T-helper 17 cell (primary cell): ENCODE measurements around the gene RAD51B. TPM values are rescaled to one million over a fixed set of nuclear protein-coding genes. Genes with fewer than 3 reads are reported as not detected.

Experiments used
- ATAC-seq: fragments of 150-1000 bp; cut with Tn5 transposase; 2 replicates; pipeline ENCODE4 v1.10.0; 2021; ENCODE audit warnings: mild to moderate bottlenecking, moderate library complexity
- DNase-seq, 3 donors: peaks; one replicate each; pipeline versions ENCODE4 v3.0.0 to v3.0.0-alpha.2; 2020 to 2021
- H3K9me3 ChIP-seq: one replicate; pipeline ENCODE4 v1.7.0; 2013; ENCODE audit warnings: low read length, mild to moderate bottlenecking; ENCODE audit not compliant: control insufficient read depth, poor library complexity, severe bottlenecking
- H3K27ac Mint-ChIP-seq: one replicate; pipeline ENCODE4 v1.8.0; 2022; ENCODE audit warnings: mild to moderate bottlenecking, moderate library complexity, mixed read lengths
- H3K27me3 Mint-ChIP-seq: one replicate; pipeline ENCODE4 v1.8.0; 2022; ENCODE audit warnings: mixed read lengths
- H3K36me3 Mint-ChIP-seq: one replicate; pipeline ENCODE4 v1.8.0; 2022; ENCODE audit warnings: low read depth, mixed read lengths
- H3K4me1 Mint-ChIP-seq: one replicate; pipeline ENCODE4 v1.8.0; 2022; ENCODE audit warnings: mild to moderate bottlenecking, mixed read lengths
- H3K4me3 Mint-ChIP-seq: one replicate; pipeline ENCODE4 v1.8.0; 2022; ENCODE audit warnings: mild to moderate bottlenecking, moderate library complexity, mixed read lengths
- total RNA-seq, 4 donors: library from RNA in 2 of 4; stranded (reverse) in 2 of 4; gene quantifications; one replicate each; pipeline ENCODE4 v1.2.3 and lab custom pipeline; 2022 to 2026

Gene RAD51B
- total RNA-seq, 2 donors from 2014 or later: 17.0 to 20.7 TPM

DNA sequence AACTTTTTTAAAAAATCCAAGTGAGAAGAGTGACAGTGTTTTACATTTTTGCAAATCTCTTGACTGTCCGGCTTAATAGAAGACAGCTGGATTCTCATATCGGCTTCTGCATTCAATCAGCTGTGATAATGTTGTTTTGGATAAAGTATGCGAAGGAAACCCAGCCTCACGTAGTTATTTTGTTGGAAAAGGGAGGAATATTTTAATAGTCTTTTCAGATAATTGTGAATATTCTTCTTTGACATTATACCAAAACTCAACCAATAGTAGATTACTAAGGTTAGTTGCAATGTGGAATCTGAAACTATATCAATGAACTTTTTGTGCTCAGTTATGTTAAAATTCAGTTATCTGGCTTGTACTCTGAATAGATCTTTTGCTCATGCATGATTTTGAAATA lies 696.8 kb downstream of the RAD51B start:
- peaks cover 15% of the 10 kb centered on the region for H3K4me1 Mint-ChIP-seq
- DNase-seq (no peak), ATAC-seq (no peak)
- H3K4me3 Mint-ChIP-seq: no peak overlapping the region
- H3K27ac Mint-ChIP-seq: no peak overlapping the region
- no peaks in the 10 kb centered on the region for H3K36me3 Mint-ChIP-seq
- no peaks in the 10 kb centered on the region for H3K27me3 Mint-ChIP-seq
- no peaks in the 10 kb centered on the region for H3K9me3 ChIP-seq

DNA sequence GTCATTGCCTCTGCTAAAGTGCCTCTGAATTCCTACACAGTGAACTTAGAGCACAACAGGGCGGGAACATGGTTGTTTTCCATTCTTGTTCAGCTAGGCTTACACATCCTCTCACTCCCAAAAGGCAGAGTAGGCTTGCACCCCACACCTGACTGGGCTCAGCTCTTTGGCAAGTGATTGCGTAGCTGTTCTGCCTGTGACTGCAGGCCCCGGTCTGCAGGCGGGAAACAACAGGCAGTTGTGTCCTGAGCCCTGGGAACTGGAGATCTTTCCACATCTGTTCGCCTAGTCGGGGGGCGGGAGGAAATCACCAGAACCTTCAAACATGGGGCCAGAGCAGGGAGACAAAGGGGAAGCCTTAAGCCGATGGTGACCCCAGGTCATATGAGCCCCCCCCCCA lies 698.6 kb downstream of the RAD51B start:
- DNase-seq: no peak

DNA sequence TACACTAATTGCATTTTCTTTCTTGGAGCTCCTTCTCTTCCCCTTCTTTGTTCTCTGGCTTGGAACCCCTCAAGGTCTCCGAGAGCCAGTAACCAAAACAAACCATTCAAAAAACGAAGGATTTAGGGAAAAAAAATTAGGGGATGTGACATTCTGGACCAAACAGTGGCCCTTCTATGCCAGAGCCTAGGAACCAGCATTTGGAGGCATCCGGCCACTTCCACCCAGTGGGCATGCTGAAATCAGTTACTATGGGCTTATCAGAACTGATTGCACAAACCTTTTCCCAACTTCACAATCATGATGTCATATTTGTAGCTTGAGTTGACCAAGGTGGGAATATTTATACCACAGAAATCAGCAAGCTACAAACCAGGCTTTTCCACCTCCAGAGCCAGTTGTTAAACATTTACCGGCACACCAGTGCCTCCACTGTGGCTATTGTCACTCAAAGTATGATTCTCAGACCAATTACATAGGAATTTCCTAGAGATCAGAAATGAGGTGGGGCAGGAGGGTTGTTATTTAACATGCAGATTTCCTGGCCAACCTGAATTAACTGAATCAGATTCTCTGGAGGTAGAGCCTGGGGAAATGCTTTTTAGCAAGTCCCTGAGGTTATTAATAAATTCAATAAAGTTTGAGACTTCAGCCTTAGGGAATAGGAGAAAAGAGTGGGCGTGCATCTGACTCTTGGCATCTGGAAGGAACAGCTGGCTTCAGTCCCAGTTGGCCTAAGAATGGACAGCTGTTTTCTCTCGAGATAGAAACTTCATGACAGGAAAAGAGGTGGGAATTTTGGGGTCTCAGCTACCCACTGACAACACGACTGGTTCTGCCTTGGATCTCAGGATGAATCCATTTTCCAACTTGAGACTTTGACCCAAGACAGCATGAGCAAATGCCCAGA lies 699.4 kb downstream of the RAD51B start:
- H3K27ac Mint-ChIP-seq: no peak overlapping the region
- DNase-seq (no peak), ATAC-seq (no peak)
- no peak overlapping the region for H3K4me3 Mint-ChIP-seq
- no peaks in the 10 kb centered on the region for H3K36me3 Mint-ChIP-seq
- no peaks in the 10 kb centered on the region for H3K9me3 ChIP-seq
- H3K27me3 Mint-ChIP-seq: no peaks in the 10 kb centered on the region
- peaks cover 8% of the 10 kb centered on the region for H3K4me1 Mint-ChIP-seq

More for the DNA sequence above, 698.6 kb downstream of the RAD51B start:
- Mint-ChIP-seq H3K36me3 (no peaks in the 10 kb centered on the region), H3K4me3 (no peak overlapping the region), H3K27ac (no peak overlapping the region), H3K4me1 (peaks cover 9% of the 10 kb centered on the region), H3K27me3 (no peaks in the 10 kb centered on the region)
- no peak for ATAC-seq
- no peaks in the 10 kb centered on the region for H3K9me3 ChIP-seq

DNA sequence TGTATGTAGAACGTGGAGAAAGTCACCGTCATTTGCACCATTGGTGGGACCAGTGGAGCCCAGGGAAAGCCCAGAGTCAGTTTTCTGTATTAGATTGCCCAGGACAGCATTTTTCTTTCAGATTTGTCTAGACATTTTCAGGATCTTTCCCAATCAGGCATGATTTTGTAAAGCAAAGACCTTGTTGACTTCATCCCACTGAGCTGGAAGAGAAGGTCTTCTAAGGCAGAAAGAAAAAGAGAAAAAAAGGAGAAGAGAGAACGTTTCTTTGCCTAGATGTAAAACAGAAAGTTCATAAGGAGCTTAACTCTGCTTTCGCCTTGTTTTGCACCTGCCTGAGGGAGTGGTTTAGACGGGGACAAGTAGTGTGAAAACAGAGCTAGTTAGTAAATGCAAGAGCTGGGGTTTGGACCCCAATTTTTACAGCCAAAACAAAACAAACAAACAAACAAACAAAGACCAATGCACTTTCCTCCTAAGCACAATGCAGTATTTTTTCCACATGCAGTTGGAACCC lies 700.1 kb downstream of the RAD51B start:
- no peaks in the 10 kb centered on the region for H3K27me3 Mint-ChIP-seq
- no peak overlapping the region for H3K27ac Mint-ChIP-seq
- H3K4me3 Mint-ChIP-seq: no peak overlapping the region
- no peak for ATAC-seq
- peaks cover 8% of the 10 kb centered on the region for H3K4me1 Mint-ChIP-seq
- H3K9me3 ChIP-seq: no peaks in the 10 kb centered on the region
- H3K36me3 Mint-ChIP-seq: no peaks in the 10 kb centered on the region
- no peak for DNase-seq

DNA sequence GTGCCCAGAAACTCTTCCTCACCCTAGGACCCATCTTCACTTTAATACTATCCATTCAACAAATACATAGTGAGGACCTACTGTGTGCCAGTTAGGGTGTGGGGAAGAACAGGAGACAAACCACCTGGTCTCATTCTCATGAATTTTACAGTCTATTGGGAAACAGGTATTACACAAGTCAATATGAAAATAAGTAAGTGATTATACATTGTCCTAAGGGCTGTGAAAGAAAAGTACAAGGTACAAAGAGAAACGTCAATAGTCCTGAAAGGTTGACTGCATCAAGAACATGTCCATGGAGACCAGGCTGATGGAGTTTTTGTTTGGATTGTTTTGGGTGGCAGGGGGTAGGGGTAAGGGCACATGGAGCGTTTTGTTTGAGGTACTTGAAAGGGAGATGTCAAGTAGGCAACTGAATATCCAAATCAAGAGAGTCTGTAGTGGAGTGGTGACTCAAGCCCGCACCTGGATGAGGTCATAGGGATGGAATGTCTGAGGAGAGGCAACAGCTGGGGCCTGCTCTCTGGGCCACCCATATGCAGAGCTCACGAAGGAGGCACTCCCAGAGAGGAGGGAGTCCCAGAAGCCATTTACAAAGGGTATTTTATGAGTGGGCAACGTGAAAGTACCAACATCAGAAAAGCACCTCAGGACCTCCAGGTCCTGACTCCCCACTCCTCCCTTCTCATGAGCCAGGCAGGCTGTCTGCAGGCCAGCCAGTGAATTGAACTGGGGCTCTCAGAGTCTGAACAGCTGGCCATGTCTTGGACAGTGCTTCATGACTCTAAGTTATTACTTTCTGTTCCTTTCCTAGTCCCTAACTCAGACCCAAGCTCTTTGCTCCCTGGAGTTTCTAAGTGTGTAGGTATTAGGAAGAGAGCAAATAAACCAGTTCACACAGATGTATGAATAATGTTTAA lies 701.3 kb downstream of the RAD51B start:
- Mint-ChIP-seq H3K4me3 (no peak overlapping the region), H3K36me3 (no peaks in the 10 kb centered on the region), H3K27me3 (no peaks in the 10 kb centered on the region), H3K4me1 (peaks cover 8% of the 10 kb centered on the region), H3K27ac (no peak overlapping the region)
- ATAC-seq (no peak), DNase-seq (no peak)
- H3K9me3 ChIP-seq: no peaks in the 10 kb centered on the region

DNA sequence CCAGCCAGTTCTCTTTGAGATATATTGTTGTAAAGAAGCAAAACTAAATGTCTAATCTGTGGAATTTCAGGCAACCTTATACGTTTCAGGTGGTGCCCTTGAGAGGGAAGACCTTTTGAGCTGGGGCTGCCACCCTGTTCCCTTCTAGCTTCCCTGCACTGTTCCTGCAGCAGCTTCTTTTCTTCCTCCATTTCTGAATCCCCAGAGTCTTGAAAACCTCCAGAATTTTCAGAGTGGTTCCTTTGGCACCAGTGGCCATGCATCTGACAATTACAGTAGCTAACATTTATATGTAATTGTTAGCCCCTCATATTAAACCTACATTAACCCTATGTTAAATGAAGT lies 702.0 kb downstream of the RAD51B start:
- Mint-ChIP-seq H3K27ac (no peak overlapping the region), H3K4me3 (no peak overlapping the region), H3K36me3 (no peaks in the 10 kb centered on the region), H3K4me1 (peaks cover 8% of the 10 kb centered on the region), H3K27me3 (no peaks in the 10 kb centered on the region)
- no peaks in the 10 kb centered on the region for H3K9me3 ChIP-seq
- DNase-seq (no peak), ATAC-seq (no peak)

DNA sequence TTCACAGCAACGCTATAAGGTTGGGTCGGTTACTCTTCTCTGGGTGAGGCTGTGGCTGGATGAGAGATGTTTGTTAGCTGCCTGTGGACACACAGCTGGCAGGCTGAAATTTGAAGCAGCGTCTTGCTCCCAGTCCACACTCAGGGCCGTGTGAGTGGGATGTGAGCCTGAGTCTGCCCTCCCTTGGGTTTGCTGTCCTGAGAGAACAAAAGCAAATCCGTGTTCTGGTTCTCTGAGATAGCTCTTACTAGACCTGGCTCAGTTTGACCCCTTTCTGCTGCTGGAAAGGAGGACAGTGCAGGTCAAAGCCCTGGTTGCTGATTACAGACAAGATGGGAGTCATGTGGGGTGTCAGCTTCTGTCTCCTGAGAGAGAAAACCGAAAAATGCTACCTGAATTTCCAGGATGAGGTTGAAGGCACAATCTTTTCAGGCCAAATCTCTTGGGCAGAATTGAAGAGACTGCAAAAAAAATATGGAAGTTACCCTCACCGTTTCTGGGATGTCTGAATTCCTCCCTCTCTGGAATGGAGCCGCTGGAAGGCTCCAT lies 702.5 kb downstream of the RAD51B start:
- H3K9me3 ChIP-seq: no peaks in the 10 kb centered on the region
- Mint-ChIP-seq H3K36me3 (no peaks in the 10 kb centered on the region), H3K27ac (peak overlapping the region; percentile 3), H3K4me3 (no peak overlapping the region), H3K4me1 (peaks cover 8% of the 10 kb centered on the region), H3K27me3 (no peaks in the 10 kb centered on the region)
- ATAC-seq (no peak), DNase-seq (no peak)

DNA sequence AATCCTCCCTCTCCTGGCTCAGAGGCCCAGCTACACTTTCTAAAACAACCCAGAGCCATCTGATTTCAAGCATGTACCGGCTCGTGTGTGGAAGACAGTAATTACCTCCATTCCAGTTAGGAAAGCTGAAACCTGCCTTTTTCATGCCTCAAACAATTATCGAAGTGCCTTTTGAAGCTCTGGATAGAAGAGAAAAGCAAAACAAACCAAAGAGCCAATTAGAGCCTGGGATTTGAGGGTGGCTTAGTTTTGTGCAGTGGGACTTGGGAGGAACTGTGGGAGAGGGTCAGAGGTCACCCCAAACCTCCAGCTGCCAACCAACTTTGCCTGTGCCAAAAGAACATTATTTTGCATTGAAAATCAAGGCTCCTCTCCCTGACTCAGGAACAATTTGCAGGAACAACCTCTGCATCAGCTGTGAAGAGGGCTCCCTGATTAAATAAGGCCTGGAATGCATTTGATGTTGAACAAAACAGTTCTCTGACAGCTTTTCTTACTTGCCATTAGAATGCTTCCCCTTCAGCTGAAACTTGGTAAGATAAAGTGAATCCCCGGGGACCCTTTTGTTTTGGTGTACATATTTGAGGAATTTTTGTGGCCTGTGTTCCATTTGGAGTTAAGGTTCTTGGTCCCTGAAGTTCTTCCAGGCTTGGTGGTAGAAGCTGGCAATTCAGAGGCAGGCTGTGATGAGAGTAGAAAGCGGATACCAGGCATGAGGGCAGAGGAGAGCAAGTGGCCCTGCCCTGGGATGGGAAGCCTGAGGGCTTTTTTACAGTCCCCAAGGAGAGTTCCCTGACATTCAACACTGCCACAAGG lies 703.1 kb downstream of the RAD51B start:
- ATAC-seq: no peak
- Mint-ChIP-seq H3K4me3 (no peak overlapping the region), H3K36me3 (no peaks in the 10 kb centered on the region), H3K4me1 (peaks cover 8% of the 10 kb centered on the region), H3K27ac (no peak overlapping the region), H3K27me3 (no peaks in the 10 kb centered on the region)
- DNase-seq: no peak
- H3K9me3 ChIP-seq: no peaks in the 10 kb centered on the region

GRCh38 chr14:68523326-68523610 lies 703.7 kb downstream of the RAD51B start:
- Mint-ChIP-seq H3K27ac (no peak overlapping the region), H3K4me3 (no peak overlapping the region), H3K36me3 (no peaks in the 10 kb centered on the region), H3K4me1 (peaks cover 8% of the 10 kb centered on the region), H3K27me3 (no peaks in the 10 kb centered on the region)
- ATAC-seq: no peak
- no peak for DNase-seq
- H3K9me3 ChIP-seq: no peaks in the 10 kb centered on the region

DNA sequence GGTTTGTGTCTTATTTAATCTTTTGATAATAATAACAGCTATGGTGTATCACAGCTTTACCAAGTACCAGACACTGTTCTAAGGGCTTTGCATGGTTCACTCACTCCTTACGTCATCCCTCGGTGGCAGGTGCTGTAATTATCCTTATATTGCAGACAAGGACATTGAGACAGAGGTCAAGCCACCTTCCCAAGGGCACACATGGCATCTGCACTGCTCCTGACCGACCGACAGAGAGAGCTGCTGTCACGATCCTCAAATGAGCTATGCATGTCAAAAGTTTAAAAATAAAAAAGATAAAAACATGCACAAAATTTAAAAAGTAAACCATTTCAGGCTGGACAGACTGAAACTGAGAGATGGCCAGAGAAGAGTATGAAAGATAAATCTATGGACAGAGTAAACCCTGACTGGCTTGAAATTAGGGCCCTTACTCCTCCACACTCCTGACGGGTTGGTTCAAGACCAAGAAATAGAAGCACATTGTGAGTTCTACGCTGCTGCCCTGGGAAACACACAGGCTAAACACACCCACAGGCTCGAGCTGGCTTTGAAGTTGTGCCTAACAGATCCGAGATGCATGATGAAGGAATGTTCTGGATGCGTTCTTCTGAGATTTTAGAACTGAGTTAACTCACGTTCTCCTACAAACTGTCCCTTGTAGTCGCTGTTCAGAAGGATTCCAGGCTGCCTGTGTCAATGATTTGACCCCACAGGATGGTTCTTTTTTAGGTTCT lies 704.6 kb downstream of the RAD51B start:
- Mint-ChIP-seq H3K27ac (no peak overlapping the region), H3K4me1 (peaks cover 8% of the 10 kb centered on the region), H3K36me3 (no peaks in the 10 kb centered on the region), H3K4me3 (no peak overlapping the region), H3K27me3 (no peaks in the 10 kb centered on the region)
- no peak for DNase-seq
- no peaks in the 10 kb centered on the region for H3K9me3 ChIP-seq
- ATAC-seq: no peak

GRCh38 chr14:68525516-68525915 lies 705.9 kb downstream of the RAD51B start:
- H3K9me3 ChIP-seq: no peaks in the 10 kb centered on the region
- no peak for DNase-seq
- ATAC-seq: no peak
- H3K4me1 Mint-ChIP-seq: peaks cover 2% of the 10 kb centered on the region
- no peaks in the 10 kb centered on the region for H3K36me3 Mint-ChIP-seq
- H3K27ac Mint-ChIP-seq: no peak overlapping the region
- H3K4me3 Mint-ChIP-seq: no peak overlapping the region
- no peaks in the 10 kb centered on the region for H3K27me3 Mint-ChIP-seq

DNA sequence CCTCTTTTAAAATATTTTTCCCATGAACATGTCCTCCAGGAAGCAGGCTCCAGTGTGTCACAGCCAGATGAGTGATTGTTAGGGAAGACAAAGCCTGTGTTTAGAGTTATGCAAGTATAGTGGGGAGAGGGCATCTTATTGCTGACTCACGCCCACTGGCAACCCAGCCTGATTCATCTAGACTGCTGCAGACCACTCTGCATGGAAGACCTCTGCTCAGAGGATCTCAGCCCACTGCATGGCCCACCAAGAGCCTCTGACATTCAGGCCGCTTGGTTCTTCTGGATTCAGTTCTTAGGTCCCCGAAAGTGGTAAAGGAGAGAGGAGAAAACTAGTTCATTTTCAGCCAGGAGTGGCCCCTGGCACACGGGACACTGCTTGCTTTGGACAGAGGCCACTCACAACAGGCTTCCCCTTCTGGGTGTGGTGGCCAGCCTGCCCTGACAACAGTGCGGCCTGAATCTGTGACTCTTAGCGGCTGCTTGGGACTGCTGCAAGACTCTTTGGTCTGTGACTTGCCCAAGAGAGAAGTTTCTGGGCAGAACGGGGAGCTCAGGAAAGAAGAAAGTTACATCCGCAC lies 707.0 kb downstream of the RAD51B start:
- H3K4me3 Mint-ChIP-seq: no peak overlapping the region
- H3K27ac Mint-ChIP-seq: no peak overlapping the region
- peaks cover 2% of the 10 kb centered on the region for H3K4me1 Mint-ChIP-seq

More for the DNA sequence above, 707.0 kb downstream of the RAD51B start:
- no peak for ATAC-seq
- Mint-ChIP-seq H3K36me3 (no peaks in the 10 kb centered on the region), H3K27me3 (no peaks in the 10 kb centered on the region)
- DNase-seq: no peak
- H3K9me3 ChIP-seq: no peaks in the 10 kb centered on the region
